Smooth muscle cell (in vitro differentiated cells): Measurements from ENCODE around the gene SBF2. TPM values are rescaled to one million over a fixed set of nuclear protein-coding genes. Genes with fewer than 3 reads are reported as not detected.

Source experiments
- DNase-seq: peaks from one replicate; lab custom pipeline; 2025; ENCODE audit not compliant: unreplicated experiment; lab: John Stamatoyannopoulos, UW
- H2AFZ ChIP-seq: fragments of 200-600 bp; sonication (generic); 2 replicates; pipeline ENCODE4 v1.6.0; 2016; ENCODE audit warnings: antibody characterized with exemption, low read depth, mild to moderate bottlenecking
- H3F3A ChIP-seq: fragments of 200-600 bp; sonication (generic); 2 replicates; pipeline ENCODE4 v1.6.0; 2017; ENCODE audit warnings: antibody characterized with exemption, low read depth
- H3K27ac ChIP-seq: fragments of 200-600 bp; sonication (generic); 2 replicates; pipeline ENCODE4 v1.5.1; 2016; ENCODE audit warnings: low read depth, mild to moderate bottlenecking
- H3K27me3 ChIP-seq: fragments of 200-600 bp; sonication (generic); 2 replicates; pipeline ENCODE4 v1.6.1; 2016; ENCODE audit warnings: low read depth, mild to moderate bottlenecking
- H3K36me3 ChIP-seq: fragments of 200-600 bp; sonication (generic); 2 replicates; pipeline ENCODE4 v1.5.1; 2016; ENCODE audit warnings: low read depth
- H3K4me1 ChIP-seq: fragments of 200-600 bp; sonication (generic); 2 replicates; pipeline ENCODE4 v1.5.1; 2016; ENCODE audit warnings: low read depth
- H3K4me2 ChIP-seq: fragments of 200-600 bp; sonication (generic); 2 replicates; pipeline ENCODE4 v1.6.0; 2016; ENCODE audit warnings: mild to moderate bottlenecking
- H3K4me3 ChIP-seq: fragments of 200-600 bp; sonication (generic); 2 replicates; pipeline ENCODE4 v1.5.1; 2016; ENCODE audit warnings: mild to moderate bottlenecking
- H3K79me2 ChIP-seq: fragments of 200-600 bp; sonication (generic); 2 replicates; pipeline ENCODE4 v1.6.0; 2016; ENCODE audit warnings: low read depth, mild to moderate bottlenecking
- H3K9ac ChIP-seq: fragments of 200-600 bp; sonication (generic); 2 replicates; pipeline ENCODE4 v1.6.0; 2016; ENCODE audit warnings: low read depth
- H3K9me3 ChIP-seq: fragments of 200-600 bp; sonication (generic); replicated peaks from 2 replicates; pipeline ENCODE4 v1.5.1; 2016; ENCODE audit warnings: low read depth
- H4K20me1 ChIP-seq: fragments of 200-600 bp; sonication (generic); 2 replicates; pipeline ENCODE4 v1.6.0; 2016; ENCODE audit warnings: low read depth
- WGBS: methylation state at CpG from one replicate; pipeline ENCODE4 v1.1.7; 2016; ENCODE audit warnings: low lambda C conversion rate; 5-methylcytosine and 5-hydroxymethylcytosine counted together
- polyA plus RNA-seq: library from polyadenylated mRNA; unstranded; fragments of >200 nt; fragmentation: Nextera tagmentation; extraction: Ambion mirVana; gene quantifications from 2 replicates; pipeline ENCODE4 v1.2.1, GENCODE V29; 2016
- total RNA-seq: library from RNA; depleted of rRNA; stranded (reverse); fragments of >200 nt; gene quantifications from 2 replicates; pipeline ENCODE4 v1.2.3, GENCODE V29; 2014
- TF ChIP-seq, protein P1 (sequence below): fragments of 200-600 bp; sonication (generic); IDR thresholded peaks from 2 replicates; pipeline ENCODE4 v1.5.1; 2017; ENCODE audit warnings: borderline replicate concordance, mild to moderate bottlenecking, antibody characterized with exemption; ENCODE audit not compliant: insufficient read depth, poor library complexity, severe bottlenecking

SBF2 gene
- total and polyA plus RNA-seq, 2 experiments from 2014 or later = 19.0 to 80.7 TPM

DNA sequence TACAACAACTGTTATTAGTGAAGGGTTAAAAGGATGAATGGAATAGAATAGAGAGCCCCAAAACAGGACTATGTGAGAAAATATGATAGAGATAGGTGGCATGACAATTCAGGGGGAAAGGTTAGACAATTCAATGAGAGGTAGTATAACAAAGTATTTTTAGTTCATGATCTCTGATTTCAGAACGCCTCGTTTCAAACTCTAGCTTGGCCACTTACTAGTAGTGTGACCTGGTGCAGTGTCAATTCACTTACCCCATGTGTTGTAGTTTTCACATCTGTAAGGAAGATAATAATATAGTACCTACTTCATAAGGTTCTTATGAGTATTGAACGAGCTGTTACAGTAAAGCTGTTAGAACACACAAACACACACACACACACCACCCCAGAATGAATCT is 322.1 kb downstream of the SBF2 start:
- no peak for DNase-seq
- Histone ChIP-seq H3K36me3 (no peaks in the 10 kb centered on the region), H3K27me3 (no peaks in the 10 kb centered on the region), H3K9ac (no peak overlapping the region), H3K79me2 (no peaks in the 10 kb centered on the region), H2AFZ (no peak overlapping the region), H3K4me1 (no peaks in the 10 kb centered on the region), H3K9me3 (no peaks in the 10 kb centered on the region), H3K27ac (no peak overlapping the region), H3K4me3 (no peak overlapping the region), H4K20me1 (no peaks in the 10 kb centered on the region), H3K4me2 (no peak overlapping the region), H3F3A (no peaks in the 10 kb centered on the region)
- WGBS = 95% methylated on average over 3 of the region's 3 CpGs
- TF ChIP-seq, protein P1, sequence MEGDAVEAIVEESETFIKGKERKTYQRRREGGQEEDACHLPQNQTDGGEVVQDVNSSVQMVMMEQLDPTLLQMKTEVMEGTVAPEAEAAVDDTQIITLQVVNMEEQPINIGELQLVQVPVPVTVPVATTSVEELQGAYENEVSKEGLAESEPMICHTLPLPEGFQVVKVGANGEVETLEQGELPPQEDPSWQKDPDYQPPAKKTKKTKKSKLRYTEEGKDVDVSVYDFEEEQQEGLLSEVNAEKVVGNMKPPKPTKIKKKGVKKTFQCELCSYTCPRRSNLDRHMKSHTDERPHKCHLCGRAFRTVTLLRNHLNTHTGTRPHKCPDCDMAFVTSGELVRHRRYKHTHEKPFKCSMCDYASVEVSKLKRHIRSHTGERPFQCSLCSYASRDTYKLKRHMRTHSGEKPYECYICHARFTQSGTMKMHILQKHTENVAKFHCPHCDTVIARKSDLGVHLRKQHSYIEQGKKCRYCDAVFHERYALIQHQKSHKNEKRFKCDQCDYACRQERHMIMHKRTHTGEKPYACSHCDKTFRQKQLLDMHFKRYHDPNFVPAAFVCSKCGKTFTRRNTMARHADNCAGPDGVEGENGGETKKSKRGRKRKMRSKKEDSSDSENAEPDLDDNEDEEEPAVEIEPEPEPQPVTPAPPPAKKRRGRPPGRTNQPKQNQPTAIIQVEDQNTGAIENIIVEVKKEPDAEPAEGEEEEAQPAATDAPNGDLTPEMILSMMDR = no peak

DNA sequence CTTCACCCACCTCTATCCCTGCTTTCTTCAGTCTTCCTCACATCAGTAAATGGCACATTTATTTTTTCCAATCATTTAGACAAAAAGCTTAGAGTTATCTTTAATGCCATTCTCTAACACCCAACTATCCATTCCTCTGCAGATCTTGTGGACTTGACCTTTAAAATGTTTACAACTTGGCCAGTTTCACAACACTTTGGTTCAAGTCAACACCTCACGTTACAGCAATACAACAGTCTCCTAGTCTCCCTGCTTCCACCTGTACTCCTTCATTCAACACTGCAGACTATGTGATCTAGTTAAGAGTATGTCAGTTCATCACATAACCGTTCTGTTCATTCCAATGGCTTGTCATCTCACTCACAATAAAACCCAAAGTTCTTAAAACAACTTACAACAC is 325.0 kb downstream of the SBF2 start:
- no peak for DNase-seq
- H3K27me3 ChIP-seq = no peaks in the 10 kb centered on the region

DNA sequence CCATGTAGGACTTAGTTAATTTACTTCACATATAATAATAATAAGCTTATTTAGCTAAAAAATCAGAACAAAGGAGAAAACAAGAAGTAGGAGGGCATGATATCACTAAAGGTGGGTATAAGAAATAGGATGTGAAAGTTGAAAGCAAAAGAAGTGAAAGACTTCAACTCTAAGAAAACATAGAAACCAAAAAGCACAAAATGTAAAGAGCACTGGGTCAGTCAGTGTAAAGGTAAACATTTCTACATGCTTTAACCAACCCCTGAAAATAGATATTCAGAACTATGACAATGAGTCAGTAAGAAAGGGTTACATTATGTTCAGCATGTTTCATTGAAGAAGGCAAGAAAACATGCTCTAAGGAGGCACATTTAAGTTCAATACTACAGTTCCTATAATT is 331.3 kb downstream of the SBF2 start:
- Histone ChIP-seq H3K36me3 (no peaks in the 10 kb centered on the region), H3K9me3 (no peaks in the 10 kb centered on the region), H3K79me2 (no peaks in the 10 kb centered on the region), H3F3A (no peaks in the 10 kb centered on the region), H4K20me1 (no peaks in the 10 kb centered on the region), H3K4me3 (no peak overlapping the region), H3K4me1 (no peaks in the 10 kb centered on the region), H3K4me2 (no peak overlapping the region), H3K27me3 (no peaks in the 10 kb centered on the region), H3K27ac (no peak overlapping the region), H2AFZ (no peak overlapping the region), H3K9ac (no peak overlapping the region)
- DNase-seq = no peak
- TF ChIP-seq, protein P1 = no peak

More for the DNA sequence above, 325.0 kb downstream of the SBF2 start:
- no peaks in the 10 kb centered on the region for H3K9me3 ChIP-seq
- H3K9ac ChIP-seq = no peak overlapping the region
- WGBS = 65% methylated on average over 2 of the region's 2 CpGs
- H3F3A ChIP-seq = no peaks in the 10 kb centered on the region
- TF ChIP-seq, protein P1 = no peak
- no peak overlapping the region for H3K4me3 ChIP-seq
- no peaks in the 10 kb centered on the region for H4K20me1 ChIP-seq
- H2AFZ ChIP-seq = no peak overlapping the region
- H3K4me1 ChIP-seq = no peaks in the 10 kb centered on the region
- no peaks in the 10 kb centered on the region for H3K36me3 ChIP-seq
- H3K4me2 ChIP-seq = no peak overlapping the region
- no peaks in the 10 kb centered on the region for H3K79me2 ChIP-seq
- no peak overlapping the region for H3K27ac ChIP-seq

DNA sequence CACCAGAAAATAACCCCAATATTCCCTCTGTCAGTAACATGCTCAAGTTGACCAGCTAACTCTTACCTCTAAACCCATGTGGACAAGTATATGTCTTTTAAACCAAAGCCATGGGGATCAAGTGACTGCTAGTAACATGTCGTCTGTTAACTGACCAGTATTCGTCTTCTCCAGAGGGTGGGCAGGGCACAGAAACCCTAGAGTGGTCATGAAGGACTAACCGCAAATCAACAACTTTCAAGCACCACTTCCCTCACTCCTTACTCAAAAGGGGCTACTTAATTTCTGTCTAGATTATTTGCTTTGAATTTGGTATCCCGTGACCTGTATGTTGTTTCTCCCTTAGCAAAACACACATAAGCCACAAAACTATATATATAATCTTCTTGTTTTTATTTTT is 336.9 kb downstream of the SBF2 start:
- Histone ChIP-seq H3K4me3 (no peak overlapping the region), H3K9me3 (no peaks in the 10 kb centered on the region), H4K20me1 (no peaks in the 10 kb centered on the region), H3K4me1 (peaks cover 6% of the 10 kb centered on the region), H3K9ac (no peak overlapping the region), H2AFZ (no peak overlapping the region), H3F3A (no peaks in the 10 kb centered on the region), H3K79me2 (no peaks in the 10 kb centered on the region), H3K4me2 (no peak overlapping the region), H3K36me3 (no peaks in the 10 kb centered on the region), H3K27me3 (no peaks in the 10 kb centered on the region), H3K27ac (no peak overlapping the region)
- 91% methylated on average over 4 of the region's 4 CpGs for WGBS
- TF ChIP-seq, protein P1 = no peak
- DNase-seq = no peak
